IPS DF 6.9 (cell line): ENCODE data around the gene CISH.

Experiments
- DNase-seq: peaks from one replicate; pipeline ENCODE4 v3.0.0-alpha.2; 2013; ENCODE audit warnings: low read depth, low spot score
- H3K27ac ChIP-seq: one replicate; pipeline ENCODE4 v1.5.1; 2013; ENCODE audit warnings: low read length, control low read depth
- H3K27me3 ChIP-seq: 2 replicates; pipeline ENCODE4 v1.6.1; 2013; ENCODE audit warnings: mild to moderate bottlenecking, low read length; ENCODE audit not compliant: control insufficient read depth, insufficient read depth
- H3K36me3 ChIP-seq: 2 replicates; pipeline ENCODE4 v1.6.1; 2013; ENCODE audit warnings: low read length; ENCODE audit not compliant: control insufficient read depth, insufficient read depth
- H3K4me1 ChIP-seq: 2 replicates; pipeline ENCODE4 v1.6.1; 2013; ENCODE audit warnings: low read length; ENCODE audit not compliant: control insufficient read depth, insufficient read depth
- H3K4me3 ChIP-seq: 2 replicates; pipeline ENCODE4 v1.5.1; 2013; ENCODE audit warnings: mild to moderate bottlenecking, low read length
- H3K9me3 ChIP-seq: 2 replicates; pipeline ENCODE4 v1.6.1; 2013; ENCODE audit warnings: low read length, inconsistent platforms; ENCODE audit not compliant: control insufficient read depth, insufficient read depth
- WGBS: extraction: QIAGEN DNeasy Blood & Tissue Kit; methylation state at CpG from one replicate; pipeline ENCODE4 v1.1.7; 2013; ENCODE audit warnings: mixed read lengths, missing lambda C conversion rate; ENCODE audit not compliant: insufficient read length, insufficient coverage; 5-methylcytosine and 5-hydroxymethylcytosine counted together

Gene CISH

GRCh38 chr3:50570508-50571279 lies 40.9 kb downstream of the CISH start:
- peaks cover 3% of the 10 kb centered on the region; the same call in 1 of the 2 replicates for H3K4me1 ChIP-seq
- no peaks in the 10 kb centered on the region for H3K27me3 ChIP-seq
- H3K9me3 ChIP-seq = no peaks in the 10 kb centered on the region
- no peak for DNase-seq
- no CpG with 5 or more reads among the region's 5 CpGs for WGBS
- no peak overlapping the region for H3K4me3 ChIP-seq
- H3K36me3 ChIP-seq = no peaks in the 10 kb centered on the region
- no peak overlapping the region for H3K27ac ChIP-seq

GRCh38 chr3:50568947-50569749 lies 42.4 kb downstream of the CISH start, which contains the start of gene HEMK1:
Gene HEMK1, plus strand, starts transcription at chr3:50569522. Its CDS starts 1,583 bp downstream, at chr3:50571105.
- Histone ChIP-seq H3K36me3 (no peaks in the 10 kb centered on the region), H3K4me3 (peak within 1 kb of the TSS; percentile 93), H3K4me1 (peaks cover 3% of the 10 kb centered on the region; the same call in 1 of the 2 replicates), H3K9me3 (no peaks in the 10 kb centered on the region), H3K27me3 (no peaks in the 10 kb centered on the region), H3K27ac (no peak within 1 kb of the TSS)
- no CpG with 5 or more reads among the region's 55 CpGs for WGBS
- DNase-seq = peak; percentile 83

- Histone ChIP-seq H3K27me3 (no peaks in the 10 kb centered on the region), H3K36me3 (no peaks in the 10 kb centered on the region), H3K4me3 (peak within 1 kb of the TSS; percentile 49; the same call in 1 of the 2 replicates), H3K9me3 (no peaks in the 10 kb centered on the region), H3K27ac (no peak within 1 kb of the TSS), H3K4me1 (peaks cover 3% of the 10 kb centered on the region; the same call in 1 of the 2 replicates)
- DNase-seq = peak; percentile 81
- WGBS = no CpG with 5 or more reads among the region's 53 CpGs
These were observed 44.0 kb downstream of the CISH start, which contains the start of gene C3orf18 for GRCh38 chr3:50567386-50568167. Gene C3orf18, minus strand, starts transcription at chr3:50567747. Its CDS starts 2,048 bp downstream, at chr3:50565699.

GRCh38 chr3:50567011-50567385 lies 44.6 kb downstream of the CISH start:
- Histone ChIP-seq H3K4me3 (peak overlapping the region; percentile 49; the same call in 1 of the 2 replicates), H3K27me3 (no peaks in the 10 kb centered on the region), H3K4me1 (peaks cover 3% of the 10 kb centered on the region; the same call in 1 of the 2 replicates), H3K9me3 (no peaks in the 10 kb centered on the region), H3K27ac (no peak overlapping the region), H3K36me3 (no peaks in the 10 kb centered on the region)
- DNase-seq = no peak
- no CpG with 5 or more reads among the region's 11 CpGs for WGBS

- Histone ChIP-seq H3K27me3 (no peaks in the 10 kb centered on the region), H3K4me3 (no peak overlapping the region)
These were observed 47.3 kb downstream of the CISH start for GRCh38 chr3:50564321-50564720.

GRCh38 chr3:50563867-50564266 lies 47.7 kb downstream of the CISH start:
- Histone ChIP-seq H3K27ac (no peak overlapping the region), H3K27me3 (no peaks in the 10 kb centered on the region), H3K9me3 (no peaks in the 10 kb centered on the region), H3K4me3 (no peak overlapping the region), H3K4me1 (peaks cover 3% of the 10 kb centered on the region), H3K36me3 (no peaks in the 10 kb centered on the region; the same call in 1 of the 2 replicates)
- DNase-seq = no peak
- no CpG with 5 or more reads among the region's 2 CpGs for WGBS

More at GRCh38 chr3:50564321-50564720, 47.3 kb downstream of the CISH start:
- WGBS = no CpG with 5 or more reads among the region's 1 CpG
- H3K4me1 ChIP-seq = peaks cover 3% of the 10 kb centered on the region
- H3K27ac ChIP-seq = no peak overlapping the region
- DNase-seq = no peak
- H3K9me3 ChIP-seq = no peaks in the 10 kb centered on the region
- no peaks in the 10 kb centered on the region; the same call in 1 of the 2 replicates for H3K36me3 ChIP-seq

GRCh38 chr3:50562861-50563260 lies 48.7 kb downstream of the CISH start:
- DNase-seq = no peak
- Histone ChIP-seq H3K27ac (no peak overlapping the region), H3K4me3 (no peak overlapping the region), H3K9me3 (no peaks in the 10 kb centered on the region), H3K4me1 (peaks cover 3% of the 10 kb centered on the region), H3K27me3 (no peaks in the 10 kb centered on the region), H3K36me3 (no peaks in the 10 kb centered on the region; the same call in 1 of the 2 replicates)
- WGBS = no CpG with 5 or more reads among the region's 2 CpGs

- no peaks in the 10 kb centered on the region for H3K9me3 ChIP-seq
- H3K36me3 ChIP-seq = no peaks in the 10 kb centered on the region; the same call in 1 of the 2 replicates
- H3K27ac ChIP-seq = no peak overlapping the region
- H3K27me3 ChIP-seq = no peaks in the 10 kb centered on the region
- H3K4me3 ChIP-seq = no peak overlapping the region
- H3K4me1 ChIP-seq = no peaks in the 10 kb centered on the region; the same call in 1 of the 2 replicates
- DNase-seq = no peak
These were observed 51.9 kb downstream of the CISH start for GRCh38 chr3:50559702-50560101.

- WGBS = no CpG with 5 or more reads among the region's 7 CpGs
- H3K36me3 ChIP-seq = no peaks in the 10 kb centered on the region; the same call in 1 of the 2 replicates
- H3K9me3 ChIP-seq = no peaks in the 10 kb centered on the region
These were observed 53.7 kb downstream of the CISH start for GRCh38 chr3:50557915-50558314.

GRCh38 chr3:50557106-50557505 lies 54.5 kb downstream of the CISH start:
- Histone ChIP-seq H3K9me3 (no peaks in the 10 kb centered on the region), H3K36me3 (no peaks in the 10 kb centered on the region; the same call in 1 of the 2 replicates), H3K27me3 (no peaks in the 10 kb centered on the region), H3K4me1 (no peaks in the 10 kb centered on the region; the same call in 1 of the 2 replicates), H3K27ac (no peak overlapping the region), H3K4me3 (no peak overlapping the region)
- no CpG with 5 or more reads among the region's 8 CpGs for WGBS
- DNase-seq = no peak

More at GRCh38 chr3:50557915-50558314, 53.7 kb downstream of the CISH start:
- no peaks in the 10 kb centered on the region; the same call in 1 of the 2 replicates for H3K4me1 ChIP-seq
- no peak for DNase-seq
- no peak overlapping the region for H3K4me3 ChIP-seq
- H3K27me3 ChIP-seq = no peaks in the 10 kb centered on the region
- no peak overlapping the region for H3K27ac ChIP-seq
